ENCODE results near the gene SELPLG.

SELPLG gene

DNA sequence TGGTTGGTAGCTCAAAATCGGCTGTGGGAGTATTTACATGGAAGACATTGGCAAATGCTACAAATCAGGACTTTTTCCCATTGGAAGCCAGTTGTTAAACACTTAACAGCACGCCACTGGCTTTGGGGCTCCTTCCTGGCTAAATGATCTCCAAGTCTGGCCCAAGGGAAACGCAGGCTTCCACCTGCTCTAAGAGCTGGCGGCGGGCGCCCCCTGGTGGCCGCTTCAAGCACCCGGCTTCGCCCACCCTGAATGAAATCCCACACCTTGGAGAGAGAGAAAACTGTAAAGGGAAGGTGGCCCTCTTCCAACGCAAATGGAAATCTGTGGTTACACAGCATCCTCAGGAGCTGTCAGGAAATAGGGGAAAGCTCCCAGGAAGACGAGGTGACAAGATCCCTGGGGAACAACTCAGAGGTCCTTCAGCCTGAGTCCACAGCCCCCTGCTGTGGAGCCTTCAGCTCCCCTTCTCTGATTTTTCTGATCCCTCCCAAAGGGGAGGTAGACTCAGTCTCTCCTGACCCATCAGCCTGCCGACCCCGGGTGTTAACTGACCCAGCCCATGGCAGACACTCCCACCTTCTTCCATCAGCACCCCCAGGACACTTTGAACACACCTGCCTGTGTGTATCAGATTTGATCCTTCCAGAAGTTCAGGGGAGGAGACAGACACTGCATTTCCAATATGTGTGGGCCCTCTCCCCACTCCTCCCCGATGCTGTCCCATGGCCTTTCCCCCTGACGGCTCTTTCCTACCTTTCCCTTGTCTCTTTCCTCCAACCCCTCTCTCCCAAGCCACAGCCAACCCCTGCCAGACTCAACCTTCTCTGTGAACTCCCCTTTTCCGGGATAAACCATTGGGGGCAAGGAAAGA, 15.4 kb downstream of the SELPLG start:
- DNase-seq, result peak; percentile 78

DNA sequence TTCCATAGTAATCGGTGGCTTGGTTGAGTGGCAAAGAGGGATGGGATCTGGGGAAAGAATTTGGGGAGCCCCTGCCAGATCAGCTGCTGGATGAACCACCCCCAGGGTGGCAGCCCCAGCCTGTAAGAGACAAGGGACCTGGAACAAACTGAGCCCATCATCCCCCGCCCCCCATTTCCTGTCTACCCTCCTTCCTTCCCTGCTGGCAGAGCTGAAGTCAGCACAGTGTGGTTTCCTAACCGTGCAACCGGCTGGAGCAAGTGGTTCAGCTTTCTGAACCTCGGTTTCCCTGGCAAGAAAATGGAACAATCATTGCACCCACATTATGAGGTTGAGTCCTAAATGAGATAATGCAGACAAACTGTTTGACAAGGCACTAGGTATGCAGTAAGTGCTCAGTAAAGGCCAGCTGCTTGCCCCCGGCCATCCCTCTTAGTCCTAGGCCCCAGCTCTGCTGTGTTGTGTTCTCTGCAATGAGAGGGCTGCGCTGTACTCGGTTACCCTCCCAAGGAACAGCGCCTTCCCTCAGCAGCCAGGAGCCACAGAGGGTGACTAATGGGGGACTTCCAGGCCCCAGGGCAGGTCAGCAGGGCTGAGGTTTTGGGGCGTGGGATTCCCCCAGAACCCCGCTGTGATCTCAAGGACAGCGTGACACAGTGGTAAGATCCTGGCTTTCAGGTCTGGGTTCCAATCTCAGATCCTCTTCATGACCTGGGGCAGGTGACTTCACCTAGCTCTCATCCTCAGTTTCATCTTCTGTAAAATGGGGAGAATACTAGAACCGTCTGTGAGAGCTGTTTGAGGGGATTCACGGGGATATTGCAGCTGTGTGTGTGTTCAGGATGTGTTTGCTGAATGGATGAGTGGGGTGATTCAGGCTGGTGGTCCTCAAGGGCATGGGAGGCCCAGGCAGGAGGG, 16.5 kb downstream of the SELPLG start:
- peak; percentile 63 for DNase-seq

DNA sequence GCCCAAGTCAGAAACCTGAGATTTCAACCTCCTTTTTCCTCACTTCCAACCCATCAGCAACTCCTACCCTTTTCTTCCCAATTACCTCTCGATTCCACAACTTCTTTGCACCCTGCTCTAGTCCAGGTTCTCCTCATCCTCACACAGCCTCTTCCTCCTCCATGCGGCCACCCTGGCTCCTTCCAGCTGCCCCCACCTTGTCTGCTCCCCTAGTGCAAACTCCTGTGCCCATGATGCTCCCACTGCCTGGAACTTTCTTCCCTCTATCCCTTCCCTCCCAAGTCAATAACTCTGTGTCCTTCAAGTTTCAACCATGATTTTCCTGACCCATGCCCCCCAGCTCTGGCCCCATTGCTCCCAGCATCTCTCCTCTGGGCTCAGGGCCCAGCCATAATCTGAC, 17.3 kb downstream of the SELPLG start:
- no peak for DNase-seq

DNA sequence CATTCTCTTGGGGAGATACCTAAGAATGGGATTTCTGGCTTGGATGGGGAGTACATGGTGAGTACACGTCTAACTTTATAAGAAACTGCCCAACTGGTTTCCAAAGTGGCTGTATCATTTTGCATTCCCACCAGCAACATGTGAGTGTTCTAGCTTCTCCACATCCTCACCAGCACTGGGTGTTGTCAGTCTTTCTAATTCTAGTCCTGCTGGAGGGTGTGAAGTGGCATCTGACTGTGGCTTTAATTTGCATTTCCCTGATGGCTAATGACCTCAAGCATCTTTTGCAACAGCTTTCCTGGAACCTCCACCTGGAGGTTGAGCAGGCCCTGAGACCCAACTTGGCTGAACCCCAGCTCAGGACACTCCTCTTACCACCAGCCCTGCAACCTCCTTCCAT, 17.8 kb downstream of the SELPLG start:
- DNase-seq, result no peak

DNA sequence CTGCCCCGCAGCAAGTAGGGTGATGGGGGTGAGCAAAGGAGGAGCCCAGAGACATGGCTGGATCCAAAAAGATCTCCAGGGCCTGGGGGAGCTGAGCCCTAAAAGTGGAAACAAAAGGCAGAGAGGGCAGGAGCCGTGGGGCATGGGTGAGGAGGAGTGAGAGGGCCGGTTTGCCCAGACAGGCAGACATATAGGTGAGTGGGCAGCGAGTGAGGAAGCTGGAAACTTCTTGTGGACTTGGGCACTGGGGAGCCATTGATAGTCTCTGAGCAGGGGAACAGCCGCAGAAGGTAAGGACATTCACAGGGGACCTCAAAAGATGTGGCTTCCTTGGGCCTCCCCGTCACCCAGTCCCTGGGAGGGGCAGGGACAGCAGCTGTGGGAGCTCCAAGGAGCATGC, 19.1 kb downstream of the SELPLG start:
- DNase-seq, result no peak

DNA sequence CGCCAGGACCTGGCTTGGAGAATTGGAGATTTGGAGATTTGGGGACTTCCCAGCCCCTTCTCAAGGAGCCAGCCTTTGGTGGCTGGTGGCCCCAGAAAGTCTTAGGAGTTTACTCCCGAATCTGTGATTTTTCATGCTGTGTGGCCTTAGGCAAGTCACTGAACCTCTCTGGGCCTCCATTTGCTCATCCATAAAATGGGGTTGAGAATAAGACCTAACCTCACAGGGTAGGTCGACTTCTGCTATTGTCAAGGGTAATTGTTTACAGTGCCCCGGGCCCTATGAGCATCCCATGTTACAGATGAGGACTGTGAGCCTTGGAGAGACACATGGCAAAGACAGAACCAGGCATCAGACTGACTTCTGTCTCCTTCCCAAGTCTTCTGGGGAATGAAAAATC, 19.7 kb downstream of the SELPLG start:
- no peak for DNase-seq

DNA sequence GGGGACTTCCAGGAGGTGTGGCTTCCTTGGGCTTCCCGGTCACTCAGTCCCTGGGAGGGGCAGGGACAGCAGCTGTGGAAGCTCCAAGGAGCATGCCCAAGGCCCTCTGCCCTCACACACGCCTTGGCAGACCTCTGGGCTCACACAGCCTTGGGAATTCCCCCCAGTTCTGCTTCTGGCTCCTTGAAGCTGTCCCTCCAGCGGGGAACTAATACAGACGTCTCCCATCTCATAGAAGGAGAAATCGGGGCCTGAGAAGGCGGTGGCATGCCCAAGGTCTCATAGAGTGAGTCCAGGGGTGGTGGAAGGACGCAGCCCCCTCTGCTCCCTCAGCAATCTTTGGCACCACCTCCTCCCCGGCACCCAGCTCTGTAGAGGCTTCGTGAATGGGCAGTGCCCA, 20.1 kb downstream of the SELPLG start:
- DNase-seq, result no peak

DNA sequence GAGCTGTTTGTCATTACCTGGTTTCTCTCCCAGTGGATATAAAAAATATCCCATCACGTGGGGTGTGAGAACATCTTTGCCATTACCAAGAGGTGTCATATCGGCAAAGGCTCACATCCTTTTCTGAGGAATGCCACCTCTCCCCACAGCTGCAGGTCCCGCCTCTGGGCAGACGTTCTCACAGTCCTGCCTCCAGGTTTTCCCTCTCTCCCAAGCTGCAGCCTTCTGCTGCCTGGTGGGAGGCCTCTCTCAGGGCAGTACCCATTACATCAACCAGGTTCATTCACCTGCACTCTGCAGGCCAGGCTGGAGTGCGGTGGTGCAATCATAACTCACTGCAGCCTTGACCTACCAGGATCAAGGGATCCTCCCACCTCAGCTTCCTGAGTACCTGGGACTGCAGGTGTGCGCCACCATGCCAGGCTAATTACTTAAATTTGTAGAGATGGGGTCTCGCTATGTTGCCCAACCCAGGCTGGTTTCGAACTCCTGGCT, 20.9 kb downstream of the SELPLG start:
- DNase-seq, result no peak

DNA sequence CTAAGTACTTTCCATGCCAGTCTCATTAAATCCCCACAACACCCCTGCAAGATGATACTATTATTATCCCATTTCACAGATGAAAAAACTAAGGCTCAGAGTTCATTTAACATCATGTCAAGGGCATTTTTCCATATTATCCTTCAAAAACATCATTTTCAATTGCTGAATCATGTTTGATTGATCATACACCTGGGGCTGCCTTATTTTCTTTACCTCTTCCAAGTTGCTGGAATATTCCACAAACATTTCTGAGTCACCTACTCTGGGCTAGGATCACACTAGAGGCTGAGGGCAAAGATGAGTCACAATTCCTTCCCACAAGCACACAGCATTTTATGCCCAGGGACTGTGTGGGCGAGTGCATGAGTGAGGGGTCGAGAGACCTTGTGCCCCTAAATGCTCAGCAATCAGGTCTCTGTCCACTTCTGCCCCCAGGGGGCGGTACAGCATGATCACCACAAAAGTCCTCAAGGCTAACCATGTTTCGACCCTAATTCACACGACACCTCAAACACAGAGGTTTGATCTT, 21.7 kb downstream of the SELPLG start:
- peak; percentile 45 for DNase-seq

DNA sequence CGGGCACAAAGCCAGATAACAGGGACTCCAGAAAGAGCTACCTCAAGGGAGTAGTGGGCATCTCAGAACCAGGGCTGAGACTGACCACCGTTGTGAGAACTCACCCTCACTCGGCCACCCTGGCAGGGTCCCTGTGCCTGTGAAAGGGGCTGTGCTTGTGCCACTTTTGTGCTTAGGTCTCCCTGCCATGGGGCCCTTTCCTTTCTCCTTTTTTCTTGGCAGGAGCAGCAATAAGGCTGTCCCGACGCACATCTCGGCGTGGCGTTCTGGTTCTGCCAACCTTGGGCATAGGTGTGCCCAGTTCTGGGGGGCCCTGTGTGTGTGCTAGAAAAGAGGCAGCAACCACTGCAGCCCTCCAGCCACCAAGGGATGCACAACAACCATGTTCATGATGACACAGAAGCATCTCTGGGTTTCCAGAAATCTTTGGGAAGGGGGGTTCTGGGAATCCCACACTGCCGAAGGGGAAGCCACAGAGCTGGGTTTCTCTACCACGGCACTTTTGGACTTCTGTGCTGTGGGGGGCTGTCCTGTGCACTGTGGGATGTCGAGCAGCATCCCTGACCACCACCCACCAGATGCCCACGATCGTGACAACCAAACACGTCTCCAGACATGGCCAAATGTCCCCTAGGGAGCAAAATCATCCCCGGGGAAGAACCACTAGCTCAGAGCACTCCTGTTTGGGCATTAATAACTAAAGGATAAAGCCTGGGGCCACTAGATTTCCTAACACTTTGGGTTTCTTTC, 22.7 kb downstream of the SELPLG start:
- no peak for DNase-seq

DNA sequence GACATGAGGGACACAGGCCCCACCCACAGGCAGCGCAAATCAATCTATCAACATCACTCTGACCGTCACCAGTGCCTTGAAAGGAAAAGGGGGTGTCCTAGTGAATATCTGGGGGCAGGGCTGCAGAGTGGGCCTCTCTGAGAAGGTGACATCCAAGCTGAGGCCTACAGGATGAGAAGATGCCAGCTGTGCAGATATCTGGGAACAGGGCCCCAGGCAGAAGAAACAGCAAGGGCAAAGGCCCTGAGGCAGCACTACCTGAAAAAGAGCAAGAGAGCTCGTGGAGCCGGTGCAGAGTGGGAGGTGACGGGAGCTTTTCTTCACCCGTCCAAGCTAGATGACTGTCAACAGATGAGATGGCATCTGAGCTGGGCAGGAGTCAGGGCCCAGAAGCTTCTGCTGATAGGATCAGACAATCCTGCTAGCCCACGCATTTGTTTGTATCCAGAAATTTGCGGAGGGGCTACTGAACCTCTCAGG, 23.3 kb downstream of the SELPLG start:
- no peak for DNase-seq

DNA sequence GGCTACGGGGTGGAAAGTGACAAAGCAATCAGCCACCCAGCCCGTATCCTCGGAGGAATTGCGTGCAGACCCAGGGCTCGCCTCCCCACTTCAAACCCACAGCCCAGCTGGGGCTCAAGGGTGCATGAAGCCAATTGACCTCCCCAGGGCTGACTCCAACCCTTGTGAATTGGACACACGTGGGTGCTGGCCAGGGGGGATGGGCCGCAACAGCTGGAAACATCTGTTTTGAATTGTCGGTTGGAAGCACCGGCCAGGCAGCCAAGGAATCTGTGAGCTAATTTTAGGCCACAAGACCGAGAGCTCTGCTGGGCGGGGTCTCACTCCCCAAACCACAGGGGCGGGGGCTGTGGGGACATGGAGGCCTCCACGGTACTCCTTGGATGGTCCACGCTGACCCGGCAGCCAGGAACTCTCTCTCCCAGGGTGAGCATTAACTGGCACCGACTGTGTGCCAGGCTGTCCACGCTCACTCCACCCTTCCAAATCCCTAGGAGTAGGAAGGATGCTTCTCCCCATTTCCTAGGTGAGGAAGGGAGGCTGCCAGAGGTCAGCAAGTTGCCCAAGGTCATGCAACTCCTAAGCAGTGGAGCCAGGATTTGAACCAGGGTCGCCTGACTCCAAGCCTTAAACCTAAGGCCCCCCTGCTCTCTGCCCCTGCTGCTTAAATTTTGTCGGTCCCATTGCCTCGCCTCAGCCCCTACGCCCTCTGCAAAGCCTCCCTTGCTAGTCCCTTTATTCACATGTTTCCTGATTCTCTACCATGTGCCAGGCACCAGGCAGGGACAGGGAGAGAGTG, 24.0 kb downstream of the SELPLG start:
- no peak for DNase-seq

DNA sequence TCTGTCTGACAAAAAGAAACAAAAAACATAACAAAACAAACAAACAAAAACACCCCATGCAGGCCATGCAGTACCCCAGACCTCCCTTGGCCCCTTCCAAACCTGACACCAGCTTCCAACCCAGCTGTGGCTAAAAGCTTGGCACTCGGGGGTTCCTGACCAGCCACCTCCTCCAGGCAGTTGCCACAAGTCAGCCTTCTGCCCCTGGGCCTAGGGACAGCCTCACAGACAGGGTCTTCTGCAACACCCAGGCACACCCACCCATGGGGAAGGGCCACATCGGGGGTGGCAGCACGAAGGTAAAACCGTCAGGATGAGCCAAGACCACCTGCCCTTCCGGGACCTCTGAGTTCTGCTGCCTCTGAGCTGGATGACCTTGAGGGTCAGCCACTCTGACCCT, 25.1 kb downstream of the SELPLG start:
- DNase-seq, result no peak

DNA sequence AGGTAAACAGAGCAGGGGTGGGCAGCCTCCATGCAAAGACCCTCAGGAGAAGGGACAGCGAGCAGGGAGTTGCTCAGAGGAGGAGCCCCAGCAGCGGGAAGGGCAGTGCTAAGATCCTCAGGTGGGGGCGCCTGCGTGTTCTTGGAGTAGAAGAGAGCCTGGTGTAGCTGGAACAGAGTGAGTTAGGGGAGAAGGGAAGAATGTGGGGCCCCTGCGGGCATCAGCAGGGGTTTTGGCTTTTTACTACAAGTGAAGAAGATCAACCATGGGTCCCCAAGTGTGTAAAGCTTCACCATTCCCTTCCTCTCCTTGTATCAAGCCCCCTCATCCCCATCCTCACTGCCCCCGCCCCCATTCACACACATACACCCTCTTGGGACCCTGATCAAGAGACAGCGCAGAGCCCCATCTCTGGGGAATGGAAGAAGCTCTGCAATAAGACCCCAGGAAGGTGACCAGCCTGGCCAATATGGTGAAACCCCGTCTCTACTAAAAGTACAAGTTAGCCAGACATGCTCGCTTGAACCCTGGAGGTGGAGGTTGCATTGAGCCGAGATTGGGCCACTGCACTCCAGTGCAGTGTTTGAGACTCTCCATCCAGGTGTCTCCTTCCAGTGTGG, 25.6 kb downstream of the SELPLG start:
- DNase-seq, result no peak

DNA sequence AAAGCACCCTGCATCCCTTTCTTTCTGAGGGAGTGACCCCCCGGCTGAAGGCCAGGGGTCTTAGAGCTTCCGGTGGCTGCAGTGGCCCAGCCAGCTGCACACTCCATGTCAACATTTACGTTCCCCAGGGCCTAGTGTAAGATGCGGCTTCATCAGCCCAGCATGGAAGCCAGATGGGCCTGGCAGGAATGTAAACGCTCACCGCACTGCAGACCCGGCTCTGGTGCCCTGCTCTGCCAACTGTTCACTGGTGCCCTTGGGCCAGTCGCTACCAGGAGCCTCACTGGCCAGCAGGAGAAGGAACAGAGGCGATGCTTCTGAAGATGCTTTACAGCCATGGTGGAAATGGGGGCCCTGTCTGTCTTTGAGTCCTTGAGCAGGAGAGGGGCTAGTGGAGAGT, 27.2 kb downstream of the SELPLG start:
- DNase-seq, result no peak

DNA sequence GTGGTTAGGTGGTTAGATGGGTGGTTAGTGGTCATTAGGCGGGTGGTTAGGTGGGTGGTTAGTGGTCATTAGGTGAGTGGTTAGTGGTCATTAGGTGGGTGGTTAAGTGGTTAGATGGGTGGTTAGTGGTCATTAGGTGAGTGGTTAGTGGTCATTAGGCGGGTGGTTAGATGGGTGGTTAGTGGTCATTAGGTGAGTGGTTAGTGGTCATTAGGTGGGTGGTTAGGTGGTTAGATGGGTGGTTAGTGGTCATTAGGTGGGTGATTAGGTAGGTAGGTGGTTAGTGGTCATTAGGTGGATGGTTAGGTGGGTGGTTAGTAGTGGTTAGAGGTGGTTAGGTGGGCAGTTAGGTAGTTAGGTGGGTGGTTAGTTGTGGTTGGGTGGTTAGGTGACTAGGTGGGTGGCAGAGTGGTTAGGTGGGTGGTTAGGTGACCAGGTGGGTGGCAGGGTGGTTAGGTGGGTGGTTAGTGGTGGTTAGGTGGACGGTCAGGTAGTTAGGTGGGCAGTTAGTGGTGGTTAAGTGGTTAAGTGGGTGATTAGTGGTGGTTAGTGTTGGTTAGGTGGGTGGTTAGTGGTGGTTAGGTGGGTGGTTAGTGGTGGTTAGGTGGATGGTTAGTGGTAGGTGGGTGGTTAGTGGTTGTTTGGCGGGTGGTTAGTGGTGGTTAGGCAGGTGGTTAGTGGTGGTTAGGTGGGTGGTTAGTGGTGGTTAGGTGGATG, 27.8 kb downstream of the SELPLG start:
- no peak for DNase-seq

DNA sequence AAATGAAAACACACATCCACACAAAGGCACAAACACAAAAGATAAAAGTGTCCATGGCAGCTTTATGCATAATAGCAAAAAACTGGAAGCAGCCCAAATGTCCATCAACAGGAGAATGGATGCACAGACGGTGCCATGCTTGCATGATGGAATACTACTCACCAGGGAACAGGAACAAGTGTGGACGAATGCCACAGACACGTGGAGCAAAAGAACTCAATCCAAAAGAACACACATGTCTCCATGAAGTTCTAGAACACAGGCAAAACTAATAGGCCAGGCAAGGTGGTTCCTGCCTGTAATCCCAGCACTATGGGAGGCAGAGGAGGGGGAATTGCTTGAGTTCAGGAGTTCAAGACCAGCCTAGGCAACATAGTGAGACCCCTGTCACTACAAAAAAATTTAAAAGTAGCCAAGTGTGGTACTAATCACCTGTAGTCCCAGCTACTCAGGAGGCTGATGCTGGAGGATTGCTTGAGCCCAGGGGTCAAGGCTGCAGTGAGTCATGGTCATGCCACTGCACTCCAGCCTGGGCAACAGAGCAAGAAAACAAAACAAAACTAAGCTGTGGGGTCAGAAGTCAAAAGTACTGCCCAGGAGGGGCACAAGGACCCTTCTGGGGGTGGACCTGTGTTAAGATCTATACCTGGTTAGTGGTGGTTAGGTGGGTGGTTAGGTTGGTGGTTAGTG, 28.5 kb downstream of the SELPLG start:
- DNase-seq, result no peak

DNA sequence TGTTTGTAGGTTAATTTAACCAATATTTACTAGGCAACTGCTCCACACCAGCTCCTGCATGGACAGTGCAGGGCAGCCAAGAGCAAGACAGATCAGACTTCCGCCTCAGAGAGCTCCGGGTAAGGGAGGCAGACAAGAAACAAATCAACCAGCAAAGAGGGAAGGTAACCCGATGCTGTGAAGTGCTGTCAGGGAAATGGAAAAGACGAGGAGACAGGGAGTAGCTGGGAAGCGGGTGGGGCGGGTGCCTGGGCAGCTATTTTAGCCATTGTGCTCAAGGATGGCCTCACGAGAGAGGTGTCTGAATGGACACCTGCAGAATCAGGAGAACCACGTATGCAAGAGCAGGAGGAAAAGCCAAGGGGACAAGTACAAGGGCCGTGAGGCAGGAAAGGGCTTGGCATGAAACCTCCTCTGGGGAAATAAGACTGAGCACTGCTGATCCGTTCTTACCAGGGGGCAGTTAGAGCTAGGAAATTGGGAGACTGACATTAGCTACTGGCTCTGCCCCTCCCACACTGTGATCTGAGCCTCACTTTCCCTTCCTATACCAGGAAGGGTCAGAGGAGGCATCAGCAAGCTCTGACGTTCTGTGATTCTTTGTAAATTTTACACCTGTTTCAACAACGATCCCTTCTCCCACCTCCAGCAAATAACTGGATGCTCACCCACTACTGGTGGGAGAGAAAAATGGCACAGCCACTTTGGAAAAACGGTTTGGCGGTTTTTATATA, 29.3 kb downstream of the SELPLG start:
- no peak for DNase-seq

DNA sequence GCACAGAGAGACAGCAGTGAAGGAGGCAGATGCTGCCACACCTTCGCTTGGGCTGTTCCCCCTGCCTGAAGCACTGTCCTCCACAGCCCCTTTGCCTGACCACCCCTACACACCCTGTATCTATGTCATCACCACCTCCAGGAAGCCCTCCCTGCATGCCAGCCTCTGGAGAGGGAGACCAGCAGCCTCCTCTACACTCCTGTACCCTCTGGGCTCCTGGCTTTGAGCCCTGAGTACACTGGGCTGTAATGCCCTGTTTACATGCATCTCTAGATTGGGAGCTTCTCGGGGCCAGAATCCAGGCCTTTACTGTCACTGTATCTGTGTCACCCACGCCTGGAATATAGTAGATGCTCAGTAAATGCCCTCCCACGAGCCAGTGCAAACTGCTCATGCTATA, 30.0 kb downstream of the SELPLG start:
- DNase-seq, result no peak

All from stimulated activated CD4-positive, alpha-beta T cell treated with anti-CD3 and anti-CD28 coated beads, Interleukin-12 subunit alpha, Interleukin-12 subunit beta, amount 100 ng/mL, for 4 hours (primary cell).